PC-3 (cell line): ENCODE results near the gene PPARG. TPM values are rescaled to one million over a fixed set of nuclear protein-coding genes. Genes with fewer than 3 reads are reported as not detected.
A peak's percentile ranks its signal among the peaks of the same experiment; 100 is the strongest.

ENCODE experiments used
- ATAC-seq: fragments of 200-7000 bp; cut with Tn5 transposase; 2 replicates; pipeline ENCODE4 v1.9.1; 2020; ENCODE audit warnings: mild to moderate bottlenecking, moderate library complexity
- BruUV-seq: library from RNA; stranded (reverse); fragments of 400-500 nt; replicated peaks from 2 replicates; lab custom pipeline; 2021; lab: Mats Ljungman, UMichigan
- CTCF ChIA-PET: fragments of 300-600 bp; sonication (Branson Sonifier 250); formaldehyde crosslinking; loops from one replicate; lab custom pipeline; 2022; ENCODE audit warnings: antibody characterized with exemption; lab: Charles Lee
- POLR2A ChIA-PET: fragments of 300-600 bp; sonication (Branson Sonifier 250); formaldehyde crosslinking; loops from one replicate; lab custom pipeline; 2022; ENCODE audit warnings: antibody characterized with exemption; ENCODE audit not compliant: unreplicated experiment; lab: Charles Lee
- DNase-seq: peaks from one replicate; pipeline ENCODE4 v3.0.0-alpha.2; 2015
- H2AFZ ChIP-seq: fragments of 300-600 bp; sonication (generic); 2 replicates; pipeline ENCODE4 v1.6.0; 2016; ENCODE audit warnings: antibody characterized with exemption, low read length
- H3F3A ChIP-seq: fragments of 300-600 bp; sonication (generic); one replicate; pipeline ENCODE4 v1.6.0; 2017; ENCODE audit warnings: antibody characterized with exemption, low read length, control low read depth, mild to moderate bottlenecking; ENCODE audit not compliant: unreplicated experiment
- H3K27ac ChIP-seq: fragments of 300-600 bp; sonication (generic); 2 replicates; pipeline ENCODE4 v1.5.1; 2016; ENCODE audit warnings: mild to moderate bottlenecking, low read length
- H3K27me3 ChIP-seq: fragments of 300-600 bp; sonication (generic); 2 replicates; pipeline ENCODE4 v1.6.1; 2016; ENCODE audit warnings: low read length, mixed read lengths
- H3K36me3 ChIP-seq: fragments of 300-600 bp; sonication (generic); 2 replicates; pipeline ENCODE4 v1.6.1; 2016; ENCODE audit warnings: low read depth, mixed run types, low read length, mixed read lengths
- H3K4me1 ChIP-seq: fragments of 300-600 bp; sonication (generic); 2 replicates; pipeline ENCODE4 v1.5.1; 2016; ENCODE audit warnings: low read length; ENCODE audit not compliant: insufficient read depth
- H3K4me2 ChIP-seq: fragments of 300-600 bp; sonication (generic); 2 replicates; pipeline ENCODE4 v1.6.0; 2016; ENCODE audit warnings: low read length
- H3K4me3 ChIP-seq: fragments of 300-600 bp; sonication (generic); 2 replicates; pipeline ENCODE4 v1.5.1; 2016; ENCODE audit warnings: mild to moderate bottlenecking, low read length, mixed read lengths
- H3K79me2 ChIP-seq: fragments of 300-600 bp; sonication (generic); 2 replicates; pipeline ENCODE4 v1.6.1; 2017; ENCODE audit warnings: low read length, mixed read lengths
- H3K9ac ChIP-seq: fragments of 300-600 bp; sonication (generic); 2 replicates; pipeline ENCODE4 v1.6.0; 2016; ENCODE audit warnings: mild to moderate bottlenecking, low read length
- H3K9me2 ChIP-seq: fragments of 300-600 bp; sonication (generic); replicated peaks from 2 replicates; pipeline ENCODE4 v1.6.1; 2016; ENCODE audit warnings: mixed run types, low read length, mixed read lengths
- H3K9me3 ChIP-seq: fragments of 300-600 bp; sonication (generic); 2 replicates; pipeline ENCODE4 v1.6.1; 2016; ENCODE audit warnings: low read length, mixed read lengths
- H4K20me1 ChIP-seq: fragments of 300-600 bp; sonication (generic); 2 replicates; pipeline ENCODE4 v1.6.1; 2016; ENCODE audit warnings: low read length, mixed read lengths
- CTCF ChIP-seq: fragments of 300-600 bp; sonication (generic); conservative IDR thresholded peaks from 2 replicates; pipeline ENCODE4 v1.5.1; 2017; ENCODE audit warnings: antibody characterized with exemption, low read depth, mild to moderate bottlenecking, low read length
- EZH2 ChIP-seq: fragments of 300-600 bp; sonication (generic); IDR thresholded peaks from one replicate; pipeline ENCODE4 v1.6.1; 2017; ENCODE audit warnings: antibody characterized with exemption, mild to moderate bottlenecking, low read length; ENCODE audit not compliant: unreplicated experiment
- EZH2phosphoT487 ChIP-seq: fragments of 300-600 bp; sonication (generic); IDR thresholded peaks from 2 replicates; pipeline ENCODE4 v1.6.1; 2018; ENCODE audit warnings: mild to moderate bottlenecking, antibody characterized with exemption, low read length, borderline replicate concordance
- intact Hi-C: fragments of 100-400 bp; cut with micrococcal nuclease; formaldehyde crosslinking; loops from 2 replicates; pipeline ENCODE4 v1.9.0; 2023
- total RNA-seq: library from RNA; depleted of rRNA; stranded (reverse); fragments of >200 nt; gene quantifications from 2 replicates; pipeline ENCODE4 v1.2.3, GENCODE V29; 2014

The PPARG gene
- total RNA-seq, 1 experiment from 2014 or later = 250 TPM

GRCh38 chr3:12370758-12371157 is 81.9 kb downstream of the PPARG start:
- intact Hi-C loops = loop anchor here (1.0 to 10.0 kb wide), 5 partner anchors 30 to 236 kb away; no protein-coding TSS in a partner anchor
- H3K4me2 ChIP-seq = peak overlapping the region; percentile 39
- H3K27me3 ChIP-seq = no peaks in the 10 kb centered on the region
- no peaks in the 10 kb centered on the region for H4K20me1 ChIP-seq
- H3K4me3 ChIP-seq = no peak overlapping the region
- peak overlapping the region; percentile 64 for H3K9ac ChIP-seq
- H3K36me3 ChIP-seq = peaks cover 44% of the 10 kb centered on the region
- no peaks in the 10 kb centered on the region for H3K9me2 ChIP-seq
- H3K9me3 ChIP-seq = no peaks in the 10 kb centered on the region
- no TSS peak for BruUV-seq
- CTCF ChIA-PET = interaction anchor here (0.6 to 0.7 kb wide), 2 partner anchors 52 to 176 kb away, joined by 3 to 4 read pairs; no protein-coding TSS in a partner anchor
- peak; percentile 78 for ATAC-seq
- DNase-seq = peak; percentile 88
- H2AFZ ChIP-seq = no peak overlapping the region
- POLR2A ChIA-PET = interaction anchor here (0.6 to 1.2 kb wide), 2 partner anchors 90 to 109 kb away, joined by 3 to 4 read pairs; no protein-coding TSS in a partner anchor
- TF ChIP-seq EZH2 = no peak
- TF ChIP-seq CTCF = peak; percentile 42; the same call in 1 of the 2 replicates
- H3K79me2 ChIP-seq = peaks cover 87% of the 10 kb centered on the region
- peaks cover 20% of the 10 kb centered on the region for H3F3A ChIP-seq
- peak overlapping the region; percentile 91 for H3K27ac ChIP-seq
- H3K4me1 ChIP-seq = peaks cover 65% of the 10 kb centered on the region

- H3K27me3 ChIP-seq = no peaks in the 10 kb centered on the region
- peaks cover 23% of the 10 kb centered on the region for H3F3A ChIP-seq
- peak overlapping the region; percentile 2 for H3K4me3 ChIP-seq
- no peaks in the 10 kb centered on the region for H3K9me3 ChIP-seq
- H3K4me1 ChIP-seq = peaks cover 62% of the 10 kb centered on the region
- DNase-seq (peak; percentile 85), ATAC-seq (peak; percentile 64)
- H3K9me2 ChIP-seq = no peaks in the 10 kb centered on the region
- POLR2A ChIA-PET = interaction anchor here (1.2 kb wide), 1 partner anchor 89 kb away, joined by 4 read pairs; no protein-coding TSS in a partner anchor
- peak overlapping the region; percentile 91 for H3K27ac ChIP-seq
- peaks cover 40% of the 10 kb centered on the region for H3K36me3 ChIP-seq
- H2AFZ ChIP-seq = no peak overlapping the region
- peak overlapping the region; percentile 52 for H3K4me2 ChIP-seq
- TSS peak; percentile 89 for BruUV-seq
- H3K79me2 ChIP-seq = peaks cover 80% of the 10 kb centered on the region
- H3K9ac ChIP-seq = peak overlapping the region; percentile 64
- intact Hi-C loops = loop anchor here (1.0 to 10.0 kb wide), 6 partner anchors 12 to 237 kb away; no protein-coding TSS in a partner anchor
- H4K20me1 ChIP-seq = no peaks in the 10 kb centered on the region
- CTCF ChIA-PET = interaction anchor here (0.6 kb wide), 1 partner anchor 177 kb away, joined by 3 read pairs; no protein-coding TSS in a partner anchor
- TF ChIP-seq CTCF (peak; percentile 49; the same call in 1 of the 2 replicates), EZH2phosphoT487 (no peak)
Observed at GRCh38 chr3:12371525-12372140, 82.8 kb downstream of the PPARG start.
